MM.1S (cell line): Measurements from ENCODE around the gene MACROD1.

Source experiments
- DNase-seq: peaks from one replicate; pipeline ENCODE4 v3.0.0-alpha.2; 2015
- H2AFZ ChIP-seq: fragments of 300-600 bp; sonication (generic); 2 replicates; pipeline ENCODE4 v1.6.0; 2016; ENCODE audit warnings: antibody characterized with exemption, low read length
- H3F3A ChIP-seq: fragments of 300-600 bp; sonication (generic); 2 replicates; pipeline ENCODE4 v1.6.1; 2016; ENCODE audit warnings: mild to moderate bottlenecking, antibody characterized with exemption, low read length, moderate library complexity, mixed read lengths; ENCODE audit not compliant: insufficient read depth
- H3K27ac ChIP-seq: fragments of 300-600 bp; sonication (generic); 2 replicates; pipeline ENCODE4 v1.5.1; 2016; ENCODE audit warnings: mild to moderate bottlenecking, low read length
- H3K27me3 ChIP-seq: fragments of 300-600 bp; sonication (generic); replicated peaks from 2 replicates; pipeline ENCODE4 v1.6.0; 2016; ENCODE audit warnings: low read length; ENCODE audit not compliant: insufficient read depth
- H3K36me3 ChIP-seq: fragments of 300-600 bp; sonication (generic); replicated peaks from 2 replicates; pipeline ENCODE4 v1.6.1; 2016; ENCODE audit warnings: mild to moderate bottlenecking, low read length, mixed read lengths; ENCODE audit not compliant: insufficient read depth
- H3K4me1 ChIP-seq: fragments of 300-600 bp; sonication (generic); 2 replicates; pipeline ENCODE4 v1.6.1; 2016; ENCODE audit warnings: low read length, mixed read lengths
- H3K4me2 ChIP-seq: fragments of 300-600 bp; sonication (generic); 2 replicates; pipeline ENCODE4 v1.6.0; 2016; ENCODE audit warnings: low read depth, low read length
- H3K4me3 ChIP-seq: fragments of 300-600 bp; sonication (generic); 2 replicates; pipeline ENCODE4 v1.5.1; 2016; ENCODE audit warnings: low read length, mixed read lengths
- H3K79me2 ChIP-seq: fragments of 300-600 bp; sonication (generic); 2 replicates; pipeline ENCODE4 v1.6.1; 2016; ENCODE audit warnings: mixed run types, low read length, mixed read lengths
- H3K9ac ChIP-seq: fragments of 300-600 bp; sonication (generic); 2 replicates; pipeline ENCODE4 v1.6.1; 2016; ENCODE audit warnings: low read length, mixed read lengths
- H3K9me2 ChIP-seq: fragments of 300-600 bp; sonication (generic); replicated peaks from 2 replicates; pipeline ENCODE4 v1.6.1; 2016; ENCODE audit warnings: mild to moderate bottlenecking, low read length, mixed read lengths; ENCODE audit not compliant: insufficient read depth
- H3K9me3 ChIP-seq: fragments of 300-600 bp; sonication (generic); replicated peaks from 2 replicates; pipeline ENCODE4 v1.6.1; 2016; ENCODE audit warnings: mild to moderate bottlenecking, low read length, mixed read lengths; ENCODE audit not compliant: insufficient read depth
- H4K20me1 ChIP-seq: fragments of 300-600 bp; sonication (generic); 2 replicates; pipeline ENCODE4 v1.6.1; 2016; ENCODE audit warnings: mild to moderate bottlenecking, low read length, moderate library complexity, mixed read lengths; ENCODE audit not compliant: insufficient read depth
- EZH2 ChIP-seq: fragments of 300-600 bp; sonication (generic); optimal IDR thresholded peaks from 2 replicates; pipeline ENCODE3; 2017; ENCODE audit warnings: low read depth, mild to moderate bottlenecking, antibody characterized with exemption, low read length, mixed read lengths
- EZH2phosphoT487 ChIP-seq: fragments of 300-600 bp; sonication (generic); IDR thresholded peaks from 2 replicates; pipeline ENCODE4 v1.6.1; 2018; ENCODE audit warnings: antibody characterized with exemption, low read length
- TF ChIP-seq, protein P1 (sequence below): fragments of 300-600 bp; sonication (generic); IDR thresholded peaks from 2 replicates; pipeline ENCODE4 v1.5.1; 2016; ENCODE audit warnings: antibody characterized with exemption, low read length, mixed read lengths

MACROD1 gene

DNA sequence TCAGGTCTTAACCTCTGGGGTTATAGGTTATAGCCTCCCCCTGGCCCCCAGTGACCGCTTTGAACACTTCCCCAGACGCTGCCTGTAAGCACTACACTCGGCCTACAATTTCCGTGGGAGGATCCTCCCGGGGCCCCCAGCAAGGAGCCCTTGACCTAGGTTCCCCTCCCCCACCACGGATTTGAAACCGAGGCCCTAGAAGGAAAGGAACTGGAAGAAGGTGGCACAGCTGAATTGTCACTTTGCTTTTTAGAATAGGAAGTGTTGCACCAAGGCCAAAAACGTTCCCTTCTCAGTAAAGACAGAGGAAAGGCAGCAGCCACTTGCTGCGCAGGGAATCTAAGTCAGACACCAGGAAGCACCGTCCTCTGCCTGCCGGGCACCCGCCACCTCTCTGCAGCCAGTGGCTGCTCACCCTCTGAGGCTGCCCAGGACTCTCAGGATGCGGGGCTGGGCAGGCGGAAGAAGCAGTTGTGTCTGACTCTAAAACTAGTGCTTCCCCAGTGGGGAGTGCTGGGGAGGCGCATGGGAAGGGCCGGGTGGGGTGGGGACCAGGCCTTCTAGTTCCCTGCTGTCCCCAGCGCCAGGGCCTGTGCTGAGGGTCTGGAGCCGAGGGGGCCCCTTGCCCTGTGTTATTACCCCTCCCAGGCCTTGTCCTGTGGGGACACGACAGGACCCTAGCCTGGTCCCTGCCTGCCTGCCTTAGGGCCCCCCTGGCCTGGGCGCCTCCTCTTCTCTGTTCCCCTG, 138.1 kb downstream of the MACROD1 start:
- Histone ChIP-seq H3K27ac (no peak overlapping the region), H2AFZ (no peak overlapping the region), H3K4me1 (no peaks in the 10 kb centered on the region), H3K36me3 (no peaks in the 10 kb centered on the region), H3F3A (no peaks in the 10 kb centered on the region), H3K79me2 (no peaks in the 10 kb centered on the region), H3K9ac (no peak overlapping the region), H3K4me3 (no peak overlapping the region), H3K9me2 (no peaks in the 10 kb centered on the region), H3K9me3 (no peaks in the 10 kb centered on the region), H3K4me2 (no peak overlapping the region), H4K20me1 (no peaks in the 10 kb centered on the region), H3K27me3 (no peaks in the 10 kb centered on the region; the same call in 1 of the 2 replicates)
- no peak for DNase-seq
- TF ChIP-seq EZH2: no peak
- TF ChIP-seq, protein P1, sequence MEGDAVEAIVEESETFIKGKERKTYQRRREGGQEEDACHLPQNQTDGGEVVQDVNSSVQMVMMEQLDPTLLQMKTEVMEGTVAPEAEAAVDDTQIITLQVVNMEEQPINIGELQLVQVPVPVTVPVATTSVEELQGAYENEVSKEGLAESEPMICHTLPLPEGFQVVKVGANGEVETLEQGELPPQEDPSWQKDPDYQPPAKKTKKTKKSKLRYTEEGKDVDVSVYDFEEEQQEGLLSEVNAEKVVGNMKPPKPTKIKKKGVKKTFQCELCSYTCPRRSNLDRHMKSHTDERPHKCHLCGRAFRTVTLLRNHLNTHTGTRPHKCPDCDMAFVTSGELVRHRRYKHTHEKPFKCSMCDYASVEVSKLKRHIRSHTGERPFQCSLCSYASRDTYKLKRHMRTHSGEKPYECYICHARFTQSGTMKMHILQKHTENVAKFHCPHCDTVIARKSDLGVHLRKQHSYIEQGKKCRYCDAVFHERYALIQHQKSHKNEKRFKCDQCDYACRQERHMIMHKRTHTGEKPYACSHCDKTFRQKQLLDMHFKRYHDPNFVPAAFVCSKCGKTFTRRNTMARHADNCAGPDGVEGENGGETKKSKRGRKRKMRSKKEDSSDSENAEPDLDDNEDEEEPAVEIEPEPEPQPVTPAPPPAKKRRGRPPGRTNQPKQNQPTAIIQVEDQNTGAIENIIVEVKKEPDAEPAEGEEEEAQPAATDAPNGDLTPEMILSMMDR: no peak
- TF ChIP-seq EZH2phosphoT487: no peak

GRCh38 chr11:64026575-64027205, 139.2 kb downstream of the MACROD1 start:
- Histone ChIP-seq H3K9ac (no peak overlapping the region), H3K79me2 (no peaks in the 10 kb centered on the region), H3K4me3 (no peak overlapping the region), H4K20me1 (no peaks in the 10 kb centered on the region), H3K4me2 (no peak overlapping the region), H3K27me3 (no peaks in the 10 kb centered on the region; the same call in 1 of the 2 replicates), H2AFZ (no peak overlapping the region), H3K4me1 (no peaks in the 10 kb centered on the region), H3K9me3 (no peaks in the 10 kb centered on the region), H3K36me3 (no peaks in the 10 kb centered on the region), H3K9me2 (no peaks in the 10 kb centered on the region), H3K27ac (no peak overlapping the region), H3F3A (no peaks in the 10 kb centered on the region)
- TF ChIP-seq EZH2 (no peak), EZH2phosphoT487 (no peak)
- TF ChIP-seq, protein P1: no peak
- no peak for DNase-seq

DNA sequence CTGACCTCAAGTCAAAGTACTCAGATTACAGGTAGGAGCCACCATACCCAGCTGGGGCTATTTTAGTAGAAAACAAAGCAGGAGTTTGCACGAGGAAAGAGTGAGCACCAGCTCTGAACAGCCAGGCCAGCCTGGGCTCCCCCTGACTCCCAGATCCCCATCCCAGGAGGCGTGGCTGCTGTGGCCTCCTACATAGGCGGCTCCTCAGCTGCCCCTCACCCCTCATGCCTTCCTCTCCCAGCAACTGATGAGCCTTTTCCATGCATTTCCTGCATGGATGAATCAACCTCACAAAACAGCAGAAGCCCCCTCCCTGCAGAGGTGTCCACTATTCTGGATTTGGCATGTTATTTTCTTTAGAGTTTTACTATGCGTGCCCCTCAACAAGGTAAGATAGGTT, 140.7 kb downstream of the MACROD1 start:
- H3K79me2 ChIP-seq: no peaks in the 10 kb centered on the region
- TF ChIP-seq EZH2phosphoT487 (no peak), EZH2 (no peak)
- TF ChIP-seq, protein P1: no peak
- no peak overlapping the region for H3K4me2 ChIP-seq
- H3K9ac ChIP-seq: no peak overlapping the region
- H3K27me3 ChIP-seq: no peaks in the 10 kb centered on the region; the same call in 1 of the 2 replicates
- no peaks in the 10 kb centered on the region for H3K4me1 ChIP-seq
- no peaks in the 10 kb centered on the region for H3K36me3 ChIP-seq
- no peak overlapping the region for H3K27ac ChIP-seq
- H3F3A ChIP-seq: no peaks in the 10 kb centered on the region
- H3K9me2 ChIP-seq: no peaks in the 10 kb centered on the region
- H3K9me3 ChIP-seq: no peaks in the 10 kb centered on the region
- no peaks in the 10 kb centered on the region for H4K20me1 ChIP-seq
- no peak overlapping the region for H3K4me3 ChIP-seq
- DNase-seq: no peak
- no peak overlapping the region for H2AFZ ChIP-seq
